Activated naive CD8-positive, alpha-beta T cell treated with anti-CD3 and anti-CD28 coated beads for 36 hours (primary cell): ENCODE results near the gene SYNE1. TPM values are rescaled to one million over a fixed set of nuclear protein-coding genes. Genes with fewer than 3 reads are reported as not detected.

Source experiments
- DNase-seq: peaks from one replicate; pipeline ENCODE4 v3.0.0; 2021
- H3K27ac Mint-ChIP-seq: one replicate; pipeline ENCODE4 v1.8.0; 2022; ENCODE audit warnings: mild to moderate bottlenecking, moderate library complexity, mixed read lengths
- H3K27me3 Mint-ChIP-seq: one replicate; pipeline ENCODE4 v1.8.0; 2022; ENCODE audit warnings: mild to moderate bottlenecking, mixed read lengths
- H3K36me3 Mint-ChIP-seq: one replicate; pipeline ENCODE4 v1.8.0; 2021; ENCODE audit warnings: mild to moderate bottlenecking, mixed read lengths
- H3K4me1 Mint-ChIP-seq: one replicate; pipeline ENCODE4 v1.8.0; 2021; ENCODE audit warnings: mixed read lengths
- H3K4me3 Mint-ChIP-seq: one replicate; pipeline ENCODE4 v1.8.0; 2022; ENCODE audit warnings: mild to moderate bottlenecking, moderate library complexity, mixed read lengths
- H3K9me3 Mint-ChIP-seq: one replicate; pipeline ENCODE4 v1.8.0; 2022; ENCODE audit warnings: mixed read lengths
- total RNA-seq, 2 experiments: library from RNA; stranded (reverse); gene quantifications; one replicate each; pipeline ENCODE4 v1.2.3, GENCODE V29; 2021

The SYNE1 gene
- total RNA-seq, 2 experiments from 2014 or later = 21.9 to 26.7 TPM

DNA sequence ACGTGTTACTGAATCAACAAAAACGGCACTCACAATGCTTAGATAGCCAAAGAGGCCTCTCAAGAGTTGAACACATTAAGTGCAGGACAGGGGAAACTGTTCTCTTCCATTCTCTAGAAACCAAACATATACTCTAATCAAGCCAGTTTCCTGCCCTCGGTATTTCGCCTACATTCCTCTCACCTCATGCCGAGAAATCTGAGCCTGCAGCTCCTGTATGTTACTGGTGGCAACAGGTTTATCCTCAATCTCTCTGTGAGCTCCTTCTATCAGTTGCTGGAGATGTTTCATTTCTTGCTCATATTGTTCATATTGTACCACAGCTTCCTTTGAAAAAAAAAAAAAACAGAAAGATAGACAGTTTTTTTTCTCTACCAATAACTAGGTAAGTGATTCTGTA is 328.9 kb downstream of the SYNE1 start:
- Mint-ChIP-seq H3K27ac (no peak overlapping the region), H3K4me3 (no peak overlapping the region), H3K36me3 (no peaks in the 10 kb centered on the region)

DNA sequence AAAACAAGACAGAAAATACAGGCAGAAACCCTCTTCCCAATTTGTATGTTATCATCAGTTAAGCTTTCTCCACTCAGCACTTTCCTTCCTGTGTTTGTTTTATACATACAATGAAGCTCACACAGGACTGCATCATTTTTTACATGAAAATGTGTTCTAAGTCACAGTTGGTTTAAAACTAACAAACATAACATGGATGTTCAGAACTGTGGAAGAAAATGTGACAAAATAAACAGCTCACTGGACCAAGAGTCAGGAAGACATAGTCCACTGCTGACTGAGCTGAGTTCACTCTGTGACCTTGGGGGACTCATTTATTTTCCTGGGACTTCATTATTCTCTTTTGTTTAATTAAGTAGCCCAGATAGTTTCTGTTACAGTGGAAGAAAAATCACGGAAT is 331.5 kb downstream of the SYNE1 start:
- H3K36me3 Mint-ChIP-seq = no peaks in the 10 kb centered on the region
- H3K9me3 Mint-ChIP-seq = no peaks in the 10 kb centered on the region
- no peak overlapping the region for H3K4me3 Mint-ChIP-seq
- peaks cover 23% of the 10 kb centered on the region for H3K4me1 Mint-ChIP-seq
- no peak overlapping the region for H3K27ac Mint-ChIP-seq
- H3K27me3 Mint-ChIP-seq = no peaks in the 10 kb centered on the region
- DNase-seq = no peak

More for the DNA sequence above, 328.9 kb downstream of the SYNE1 start:
- DNase-seq = no peak
- Mint-ChIP-seq H3K27me3 (peaks cover 3% of the 10 kb centered on the region), H3K4me1 (peaks cover 19% of the 10 kb centered on the region), H3K9me3 (no peaks in the 10 kb centered on the region)

DNA sequence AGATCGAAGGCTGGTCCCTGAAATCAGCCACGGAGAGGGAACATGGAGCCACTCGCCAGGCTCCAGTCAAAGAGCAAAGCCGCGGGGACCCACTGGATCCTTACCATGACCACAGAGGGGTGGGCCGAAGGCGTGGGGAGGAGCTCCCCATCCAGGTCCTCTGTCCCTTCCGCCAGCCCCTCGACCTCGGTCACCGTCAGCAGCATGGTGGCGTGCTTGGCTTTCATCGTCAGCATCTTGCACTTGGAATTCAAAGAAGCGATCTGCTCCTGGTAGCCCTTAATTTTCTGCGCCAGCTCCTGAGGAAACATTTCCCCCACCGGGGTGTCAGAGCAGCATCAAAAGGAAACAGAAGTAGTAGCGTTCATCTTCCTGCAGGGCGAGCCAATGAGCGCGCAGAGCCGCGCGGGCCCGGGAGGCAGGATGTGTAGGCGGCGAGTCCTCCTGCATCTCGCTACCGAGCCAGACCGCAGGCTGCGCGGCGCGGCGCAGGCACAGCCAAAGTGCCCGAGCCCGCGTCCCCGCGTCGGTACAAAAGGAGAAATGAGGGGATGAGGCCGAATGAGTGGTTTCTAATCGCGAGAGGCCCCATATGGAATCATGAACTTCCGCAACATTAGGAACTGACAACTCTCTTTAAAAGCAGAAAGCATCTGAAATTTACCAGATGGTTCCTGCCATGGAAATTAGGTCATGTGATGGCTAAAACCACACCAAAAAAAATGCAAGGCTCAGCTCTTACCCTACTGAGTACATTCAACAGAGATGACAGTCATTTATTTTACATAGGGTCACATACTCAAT is 335.2 kb downstream of the SYNE1 start:
- Mint-ChIP-seq H3K9me3 (no peaks in the 10 kb centered on the region), H3K4me3 (peak overlapping the region; percentile 100), H3K27ac (peak overlapping the region; percentile 99), H3K27me3 (no peaks in the 10 kb centered on the region), H3K4me1 (peaks cover 30% of the 10 kb centered on the region), H3K36me3 (no peaks in the 10 kb centered on the region)
- peak; percentile 92 for DNase-seq

DNA sequence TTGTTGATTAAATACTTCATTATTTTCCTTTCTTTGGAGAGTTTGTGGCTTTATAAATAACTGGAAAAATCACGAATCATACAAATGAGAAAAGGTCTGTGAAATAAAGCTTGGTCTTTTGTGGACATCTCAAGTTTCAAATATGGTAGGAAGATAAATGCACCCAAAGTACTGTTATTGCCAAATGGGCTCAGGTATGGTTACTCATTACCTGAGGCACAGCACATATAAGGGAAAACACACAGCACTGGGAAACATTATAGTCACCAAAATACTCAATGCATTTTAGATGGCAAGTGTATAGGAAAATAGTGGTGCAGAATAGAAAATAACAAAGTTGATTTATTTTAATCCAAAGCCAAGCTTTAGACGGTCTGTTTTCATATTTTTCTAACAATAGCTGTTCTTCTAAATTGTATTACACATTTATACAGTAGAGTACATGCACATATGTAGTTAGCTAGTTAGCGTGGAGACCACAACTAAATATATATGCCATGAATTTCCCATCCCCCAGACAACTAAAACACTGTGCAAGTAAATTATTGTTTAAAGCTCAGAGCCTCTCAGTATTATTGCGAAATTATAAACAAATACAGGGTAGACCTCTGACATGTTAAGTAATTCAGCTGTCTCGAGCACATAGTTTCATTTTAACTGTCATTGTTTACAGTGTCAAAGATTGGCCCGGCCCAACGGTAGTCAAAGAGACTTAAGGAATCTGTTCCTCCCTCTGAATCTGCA is 336.0 kb downstream of the SYNE1 start:
- Mint-ChIP-seq H3K27ac (peak overlapping the region; percentile 99), H3K4me1 (peaks cover 35% of the 10 kb centered on the region), H3K36me3 (no peaks in the 10 kb centered on the region), H3K9me3 (no peaks in the 10 kb centered on the region), H3K4me3 (peak overlapping the region; percentile 100), H3K27me3 (no peaks in the 10 kb centered on the region)
- no peak for DNase-seq

DNA sequence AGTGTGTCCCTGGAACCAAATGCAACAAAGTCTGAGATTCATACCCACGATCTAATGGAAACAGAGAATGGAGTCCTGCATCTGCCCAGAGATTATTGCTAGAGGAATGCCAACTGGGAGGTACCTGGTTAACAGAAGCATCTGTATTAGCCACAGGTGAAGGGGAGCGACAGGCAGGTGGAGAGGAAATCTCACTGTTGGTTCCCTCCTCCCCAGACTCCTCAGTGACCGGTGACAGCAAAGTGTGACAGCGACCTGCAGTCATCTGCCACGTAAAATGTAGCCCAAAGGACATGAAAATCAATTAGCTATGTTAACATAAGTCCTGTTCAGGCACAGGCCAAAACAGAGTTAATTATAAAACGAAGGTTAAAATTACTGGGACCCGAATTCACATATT is 336.6 kb downstream of the SYNE1 start:
- peaks cover 38% of the 10 kb centered on the region for H3K4me1 Mint-ChIP-seq
- peaks cover 1% of the 10 kb centered on the region for H3K36me3 Mint-ChIP-seq
- H3K27ac Mint-ChIP-seq = peak overlapping the region; percentile 99
- H3K9me3 Mint-ChIP-seq = no peaks in the 10 kb centered on the region
- H3K4me3 Mint-ChIP-seq = peak overlapping the region; percentile 100
- no peak for DNase-seq
- no peaks in the 10 kb centered on the region for H3K27me3 Mint-ChIP-seq

DNA sequence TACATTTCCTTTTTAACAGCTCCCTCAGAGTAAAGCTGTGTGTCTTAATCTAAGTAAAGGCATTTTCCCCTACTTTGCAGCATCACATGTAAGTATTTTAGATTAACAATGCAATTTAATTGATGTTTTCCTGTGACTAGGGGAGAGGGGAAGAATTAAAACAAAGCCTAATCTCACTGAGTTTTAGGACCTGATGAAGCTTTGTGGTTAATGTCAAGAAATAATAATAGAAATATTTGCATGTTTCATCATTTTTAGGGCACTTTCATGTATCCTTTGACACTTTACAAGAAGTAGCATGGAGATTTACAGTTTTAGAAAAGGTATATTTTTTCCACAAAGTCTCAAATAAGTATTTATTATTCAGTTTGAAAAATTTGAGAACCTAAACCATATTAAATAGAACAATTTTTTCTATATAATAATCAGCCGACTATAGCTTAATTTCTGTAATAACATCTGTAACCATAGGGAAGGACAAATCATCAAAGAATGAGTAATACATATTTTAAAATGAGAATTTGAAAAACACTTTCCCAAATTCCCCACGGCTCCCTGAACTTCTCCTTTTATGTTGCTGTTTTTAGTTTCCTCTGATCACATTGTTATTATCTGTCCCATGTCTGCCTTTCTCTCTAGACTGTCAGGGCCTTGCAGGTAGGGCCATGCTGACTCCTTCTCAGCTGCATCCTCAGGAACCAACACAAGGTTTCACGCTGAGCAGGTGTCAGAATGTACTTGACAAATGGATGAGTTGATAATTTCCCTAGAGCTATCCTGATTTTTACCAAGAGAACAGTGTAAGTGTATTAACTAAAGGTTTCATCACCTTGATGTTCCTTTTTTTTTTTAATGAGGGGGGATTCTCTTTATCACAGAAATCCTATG is 338.1 kb downstream of the SYNE1 start:
- no peak overlapping the region for H3K4me3 Mint-ChIP-seq
- H3K27me3 Mint-ChIP-seq = no peaks in the 10 kb centered on the region
- peaks cover 38% of the 10 kb centered on the region for H3K4me1 Mint-ChIP-seq
- no peak for DNase-seq
- H3K27ac Mint-ChIP-seq = peak overlapping the region; percentile 4
- H3K9me3 Mint-ChIP-seq = no peaks in the 10 kb centered on the region
- peaks cover 1% of the 10 kb centered on the region for H3K36me3 Mint-ChIP-seq

DNA sequence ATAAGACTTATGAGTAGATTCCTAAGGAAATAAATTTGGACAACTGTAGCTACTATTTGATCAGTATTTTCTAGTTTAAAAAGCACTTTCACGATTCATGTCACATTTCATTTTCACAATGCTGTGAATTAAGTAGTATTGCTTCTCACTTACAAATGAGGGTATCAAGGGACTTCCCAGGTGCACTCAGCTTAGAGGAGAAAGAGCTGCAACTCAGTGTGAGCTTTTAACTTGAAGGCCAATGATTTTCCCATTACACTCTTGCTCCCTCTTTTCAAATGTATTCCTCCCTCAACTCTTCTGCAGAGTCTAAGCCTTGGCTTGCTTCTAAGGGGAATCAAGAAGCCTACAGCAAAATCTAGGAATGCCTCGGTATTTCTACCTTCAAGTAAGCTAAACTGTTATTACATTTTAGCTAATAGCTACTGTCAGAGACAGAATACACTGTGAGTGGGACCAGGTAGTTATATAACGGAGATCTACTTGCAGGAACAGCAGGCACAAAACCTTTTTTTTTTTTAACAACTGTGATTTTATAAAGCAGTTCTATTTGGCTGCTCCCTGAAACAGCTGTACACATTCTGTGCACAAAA is 339.0 kb downstream of the SYNE1 start:
- H3K27ac Mint-ChIP-seq = peak overlapping the region; percentile 24
- no peak for DNase-seq
- H3K4me1 Mint-ChIP-seq = peaks cover 38% of the 10 kb centered on the region
- peaks cover 1% of the 10 kb centered on the region for H3K36me3 Mint-ChIP-seq
- H3K27me3 Mint-ChIP-seq = no peaks in the 10 kb centered on the region
- H3K4me3 Mint-ChIP-seq = no peak overlapping the region
- H3K9me3 Mint-ChIP-seq = no peaks in the 10 kb centered on the region

DNA sequence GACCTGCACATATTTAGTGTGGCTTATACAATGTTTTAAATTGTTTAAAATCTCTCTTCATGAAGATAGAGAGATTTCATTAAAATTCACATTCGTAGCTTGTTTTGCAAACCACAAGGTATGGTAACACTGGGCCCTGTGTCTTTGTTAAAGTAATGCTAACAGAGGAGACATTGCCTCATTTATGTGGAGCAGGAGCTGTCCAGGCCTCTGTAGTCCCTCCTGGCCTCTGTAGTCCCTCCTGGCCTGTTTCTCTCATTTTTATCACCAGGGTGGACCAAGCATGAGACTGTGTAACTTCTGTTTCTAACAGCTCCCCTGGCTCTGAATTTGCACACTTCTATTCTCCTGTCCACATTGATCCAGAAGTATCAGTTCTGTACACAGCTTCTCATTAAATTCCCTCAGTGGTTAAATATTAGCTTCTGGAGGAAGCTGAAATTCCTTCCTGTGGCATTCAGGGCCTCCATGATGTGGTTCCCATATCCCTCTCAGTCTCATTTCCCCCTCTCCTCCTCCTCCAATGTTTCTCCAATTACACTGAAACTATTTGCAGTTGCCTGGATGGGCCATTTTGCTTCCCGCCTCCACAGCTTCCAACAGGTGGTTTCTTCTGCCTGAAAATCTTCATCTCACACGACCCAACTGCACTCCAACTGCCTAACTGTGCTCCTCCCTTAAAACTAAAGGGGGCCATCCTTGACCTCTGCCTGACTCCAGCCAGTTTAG is 340.4 kb downstream of the SYNE1 start:
- no peaks in the 10 kb centered on the region for H3K9me3 Mint-ChIP-seq
- H3K4me3 Mint-ChIP-seq = no peak overlapping the region
- DNase-seq = no peak
- H3K27ac Mint-ChIP-seq = no peak overlapping the region
- peaks cover 1% of the 10 kb centered on the region for H3K36me3 Mint-ChIP-seq
- H3K27me3 Mint-ChIP-seq = no peaks in the 10 kb centered on the region
- peaks cover 36% of the 10 kb centered on the region for H3K4me1 Mint-ChIP-seq

DNA sequence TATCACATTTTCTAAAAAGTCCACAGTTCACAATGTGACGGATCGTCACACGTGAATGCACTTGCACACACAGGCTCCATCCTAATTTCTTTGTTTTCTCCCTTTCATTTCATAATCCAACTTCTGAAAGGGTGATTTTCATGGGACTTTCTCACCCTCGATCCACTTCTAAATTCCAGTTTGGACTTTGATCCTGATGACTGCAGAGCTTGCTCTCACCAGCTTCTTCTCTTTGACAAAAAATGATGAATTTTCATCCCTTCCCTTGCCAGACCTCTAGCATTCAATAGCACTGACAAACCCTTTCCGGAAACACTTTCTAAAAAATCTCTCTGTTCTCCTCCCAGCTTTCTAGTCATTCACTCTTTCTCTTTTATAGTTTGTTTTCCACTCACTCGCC is 341.2 kb downstream of the SYNE1 start:
- peaks cover 34% of the 10 kb centered on the region for H3K4me1 Mint-ChIP-seq
- H3K9me3 Mint-ChIP-seq = no peaks in the 10 kb centered on the region
- no peak overlapping the region for H3K4me3 Mint-ChIP-seq
- DNase-seq = no peak
- peaks cover 1% of the 10 kb centered on the region for H3K36me3 Mint-ChIP-seq
- H3K27ac Mint-ChIP-seq = no peak overlapping the region
- no peaks in the 10 kb centered on the region for H3K27me3 Mint-ChIP-seq

DNA sequence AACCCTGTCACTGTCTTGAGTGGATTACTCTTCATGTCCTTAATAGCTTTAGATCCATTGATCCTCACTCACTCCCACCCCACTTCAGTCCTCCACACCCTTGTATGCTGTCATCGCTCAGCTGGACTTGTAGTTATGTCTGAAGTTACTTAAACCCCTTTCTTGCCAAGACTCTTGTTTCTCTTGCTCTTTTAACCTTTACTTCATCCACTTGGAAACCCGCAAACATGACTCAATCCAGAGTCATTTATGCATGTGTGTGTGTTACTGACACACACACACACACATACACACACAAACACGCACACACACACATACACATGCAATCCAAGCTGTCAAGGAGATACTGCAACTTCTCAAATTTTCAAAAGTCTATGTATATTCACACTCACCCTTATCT is 341.8 kb downstream of the SYNE1 start:
- Mint-ChIP-seq H3K4me1 (peaks cover 29% of the 10 kb centered on the region), H3K27me3 (no peaks in the 10 kb centered on the region), H3K9me3 (no peaks in the 10 kb centered on the region), H3K27ac (no peak overlapping the region), H3K36me3 (peaks cover 1% of the 10 kb centered on the region), H3K4me3 (no peak overlapping the region)
- DNase-seq = no peak

DNA sequence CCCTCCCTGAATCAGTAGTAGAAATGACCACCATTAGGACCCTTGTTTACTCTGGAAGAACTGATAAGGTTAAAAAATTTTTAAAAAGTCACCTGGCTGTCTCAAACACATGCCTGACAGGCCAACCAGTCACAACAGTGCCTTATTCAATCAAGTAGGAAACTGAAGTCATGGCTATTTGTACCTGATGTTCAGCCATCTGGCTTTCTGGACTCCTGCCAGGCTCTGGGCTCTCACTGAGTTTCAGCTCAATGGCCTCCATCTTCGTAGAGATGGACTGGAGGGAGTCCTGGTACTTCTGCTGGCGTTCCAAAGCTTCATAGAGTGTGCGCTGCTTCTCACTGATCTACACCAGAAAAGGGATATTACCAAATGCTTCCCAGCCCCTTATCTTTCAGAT is 343.8 kb downstream of the SYNE1 start:
- no peak overlapping the region for H3K27ac Mint-ChIP-seq
- no peaks in the 10 kb centered on the region for H3K9me3 Mint-ChIP-seq
- no peak overlapping the region for H3K4me3 Mint-ChIP-seq
- peaks cover 1% of the 10 kb centered on the region for H3K36me3 Mint-ChIP-seq
- no peaks in the 10 kb centered on the region for H3K27me3 Mint-ChIP-seq
- peaks cover 17% of the 10 kb centered on the region for H3K4me1 Mint-ChIP-seq
- DNase-seq = no peak

DNA sequence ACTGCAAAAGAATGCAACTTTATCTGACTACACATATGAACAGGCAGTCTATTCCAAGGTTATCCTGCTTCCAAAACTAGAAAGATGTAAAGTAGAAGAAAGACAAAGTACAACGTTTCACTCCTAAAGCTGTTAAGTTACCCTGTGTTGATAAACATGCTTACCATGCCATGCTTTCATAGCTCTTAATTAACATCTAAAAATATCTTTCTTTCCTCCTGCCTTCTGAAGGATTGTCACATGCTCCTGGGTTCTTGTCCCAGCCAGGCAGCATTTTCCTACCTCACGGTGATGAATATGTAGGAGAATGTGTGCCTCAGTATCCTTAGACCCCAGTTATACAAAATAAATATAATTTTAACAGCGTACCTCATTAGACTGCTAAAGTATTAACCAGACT is 344.6 kb downstream of the SYNE1 start:
- H3K36me3 Mint-ChIP-seq = peaks cover 1% of the 10 kb centered on the region
- no peaks in the 10 kb centered on the region for H3K27me3 Mint-ChIP-seq
- H3K4me1 Mint-ChIP-seq = peaks cover 12% of the 10 kb centered on the region
- H3K4me3 Mint-ChIP-seq = no peak overlapping the region
- DNase-seq = no peak
- no peaks in the 10 kb centered on the region for H3K9me3 Mint-ChIP-seq
- no peak overlapping the region for H3K27ac Mint-ChIP-seq

DNA sequence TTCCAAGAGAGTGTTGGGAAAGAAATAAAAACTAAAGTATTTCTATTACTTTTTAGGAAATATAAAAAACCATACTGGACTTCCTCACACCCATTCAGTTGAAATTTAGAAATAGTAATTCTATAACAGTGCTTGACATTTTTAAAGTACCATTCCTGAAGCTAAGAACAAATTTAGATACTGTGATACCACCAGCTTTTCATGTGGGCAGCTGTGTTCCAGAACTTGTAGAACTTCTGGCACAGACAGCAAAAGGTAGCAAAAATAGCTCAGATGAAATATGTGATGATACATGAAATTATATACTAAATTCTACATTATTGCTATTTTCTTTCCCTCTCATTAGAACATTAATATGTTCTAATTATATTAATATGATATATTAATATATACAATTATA is 346.5 kb downstream of the SYNE1 start:
- Mint-ChIP-seq H3K27ac (no peak overlapping the region), H3K36me3 (no peaks in the 10 kb centered on the region), H3K9me3 (no peaks in the 10 kb centered on the region), H3K4me3 (no peak overlapping the region), H3K27me3 (no peaks in the 10 kb centered on the region), H3K4me1 (peaks cover 3% of the 10 kb centered on the region)
- DNase-seq = no peak

DNA sequence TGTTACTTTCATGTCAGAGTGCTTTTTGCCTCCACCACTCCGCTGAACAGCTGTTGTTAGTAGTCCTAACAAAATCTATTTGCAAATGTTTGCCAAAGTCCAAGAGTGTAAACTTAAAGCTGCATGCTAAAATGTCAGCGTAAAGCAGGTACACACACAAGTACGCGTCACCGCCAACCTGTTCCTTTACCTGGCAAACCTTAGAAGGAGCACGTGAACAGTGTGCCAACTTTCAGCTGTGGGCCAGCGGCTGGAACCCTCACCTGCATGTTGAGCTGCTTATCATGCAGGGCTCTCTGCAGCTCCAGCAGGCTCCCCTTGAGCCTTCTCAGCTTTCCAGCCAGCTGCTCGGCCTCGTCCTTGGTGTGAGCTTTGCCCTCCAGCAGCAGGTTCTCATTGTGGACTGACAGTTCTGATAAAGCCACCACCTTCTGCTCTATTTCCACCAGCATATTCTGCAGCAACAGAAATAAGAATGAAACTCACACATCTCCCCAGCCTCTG is 359.3 kb downstream of the SYNE1 start:
- Mint-ChIP-seq H3K4me1 (no peaks in the 10 kb centered on the region), H3K27ac (no peak overlapping the region), H3K36me3 (peaks cover 3% of the 10 kb centered on the region), H3K9me3 (no peaks in the 10 kb centered on the region), H3K27me3 (no peaks in the 10 kb centered on the region), H3K4me3 (no peak overlapping the region)
- no peak for DNase-seq
